HCT116 (cell line): Measurements from ENCODE around the gene WNK1. TPM values are rescaled to one million over a fixed set of nuclear protein-coding genes. Genes with fewer than 3 reads are reported as not detected.

ENCODE experiments used
- ATAC-seq: fragments of 200-7000 bp; cut with Tn5 transposase; 2 replicates; pipeline ENCODE4 v1.9.1; 2020; ENCODE audit warnings: mild to moderate bottlenecking, moderate library complexity
- BruUV-seq: library from RNA; stranded (reverse); fragments of 400-500 nt; replicated peaks from 2 replicates; lab custom pipeline; 2021; lab: Mats Ljungman, UMichigan
- CTCF ChIA-PET: fragments of 300-600 bp; sonication (Branson Sonifier 250); formaldehyde crosslinking; loops from one replicate; lab custom pipeline; 2021; ENCODE audit warnings: antibody characterized with exemption; lab: Charles Lee
- POLR2A ChIA-PET: fragments of 300-600, 350-600 bp; sonication (Branson Sonifier 250); formaldehyde crosslinking; loops from one replicate; lab custom pipeline; 2021; ENCODE audit warnings: antibody characterized with exemption; lab: Charles Lee
- RAD21 ChIA-PET, 2 experiments: fragments of 300-600 bp; sonication (Branson Sonifier 250); formaldehyde crosslinking; loops; one replicate each; lab custom pipeline; 2023; ENCODE audit warnings: low total read pairs in 2 of 2; ENCODE audit not compliant: uncharacterized antibody in 2 of 2, unreplicated experiment in 2 of 2, low non-redundant PET in 1 of 2; lab: Charles Lee
- DNase-seq: peaks from one replicate; pipeline ENCODE4 v3.0.0-alpha.2; 2010; ENCODE audit warnings: low read depth, low spot score
- H2AFZ ChIP-seq: fragments of 200-600 bp; shearing (Covaris generic), sonication (generic); 2 replicates; pipeline ENCODE4 v1.6.1; 2017; ENCODE audit warnings: low read depth, mixed run types, mixed read lengths, antibody characterized with exemption, low read length; ENCODE audit not compliant: poor library complexity, severe bottlenecking
- H3K27ac ChIP-seq: 2 replicates; pipeline ENCODE4 v1.5.1; 2012; ENCODE audit warnings: low read depth, low read length
- H3K27me3 ChIP-seq: fragments of 200-600 bp; sonication (generic); 2 replicates; pipeline ENCODE4 v1.6.1; 2016; ENCODE audit warnings: mixed run types, low read length, mixed read lengths; ENCODE audit not compliant: insufficient read depth
- H3K36me3 ChIP-seq, 2 experiments: fragments of 200-500 bp in 1 of 2; fragments of 200-600 bp in 1 of 2; sonication (Bioruptor generic) in 1 of 2; sonication (generic) in 1 of 2; 2 replicates each; pipeline versions ENCODE4 v1.5.1 to v1.6.1; 2014 to 2016; ENCODE audit warnings: low read length in 2 of 2, inconsistent platforms in 1 of 2, mixed read lengths in 1 of 2, mixed run types in 1 of 2; ENCODE audit not compliant: insufficient read depth in 2 of 2, control insufficient read depth in 1 of 2
- H3K4me1 ChIP-seq, 2 experiments: fragments of 200-600 bp in 1 of 2; sonication (generic) in 1 of 2; 2 replicates each; pipeline versions ENCODE4 v1.5.1 to v1.6.1; 2012 to 2017; ENCODE audit warnings: low read length in 2 of 2, inconsistent platforms in 1 of 2, mild to moderate bottlenecking in 1 of 2, mixed read lengths in 1 of 2, mixed run types in 1 of 2, moderate library complexity in 1 of 2; ENCODE audit not compliant: insufficient read depth in 2 of 2, control insufficient read depth in 1 of 2
- H3K4me2 ChIP-seq: fragments of 200-600 bp; sonication (generic); 2 replicates; pipeline ENCODE4 v1.6.1; 2017; ENCODE audit warnings: mixed run types, low read length, mixed read lengths
- H3K4me3 ChIP-seq, 2 experiments: fragments of 200-600 bp in 1 of 2; sonication (generic) in 1 of 2; replicated peaks in 1 of 2; 2 replicates each; pipeline ENCODE4 v1.5.1; 2011 to 2016; ENCODE audit warnings: low read length in 2 of 2, control low read depth in 1 of 2, low read depth in 1 of 2, mild to moderate bottlenecking in 1 of 2, mixed read lengths in 1 of 2, mixed run types in 1 of 2
- H3K79me2 ChIP-seq: fragments of 200-600 bp; sonication (generic); 2 replicates; pipeline ENCODE4 v1.6.1; 2017; ENCODE audit warnings: mild to moderate bottlenecking, mixed run types, low read length, moderate library complexity, mixed read lengths; ENCODE audit not compliant: insufficient read depth
- H3K9ac ChIP-seq: fragments of 200-600 bp; sonication (generic); 2 replicates; pipeline ENCODE4 v1.6.1; 2016; ENCODE audit warnings: low read length, mixed read lengths
- H3K9me2 ChIP-seq: fragments of 200-600 bp; sonication (generic), shearing (Covaris generic); 2 replicates; pipeline ENCODE4 v1.6.1; 2017; ENCODE audit warnings: mixed run types, mild to moderate bottlenecking, moderate library complexity; ENCODE audit not compliant: insufficient read depth
- H3K9me3 ChIP-seq, 2 experiments: fragments of 200-500 bp in 1 of 2; fragments of 200-600 bp in 1 of 2; sonication (Bioruptor generic) in 1 of 2; sonication (generic) in 1 of 2; 2 replicates each; pipeline ENCODE4 v1.6.1; 2014 to 2017; ENCODE audit warnings: low read length in 2 of 2, mixed read lengths in 2 of 2, inconsistent platforms in 1 of 2, low read depth in 1 of 2, mild to moderate bottlenecking in 1 of 2, mixed run types in 1 of 2, moderate library complexity in 1 of 2; ENCODE audit not compliant: control insufficient read depth in 1 of 2, insufficient read depth in 1 of 2
- H4K20me1 ChIP-seq: fragments of 200-600 bp; sonication (generic), shearing (Covaris generic); 2 replicates; pipeline ENCODE4 v1.6.1; 2017; ENCODE audit warnings: mixed run types, mild to moderate bottlenecking, moderate library complexity; ENCODE audit not compliant: insufficient read depth
- CBX3 ChIP-seq: IDR thresholded peaks from 2 replicates; pipeline ENCODE4 v1.6.1; 2012; ENCODE audit warnings: low read depth
- CEBPB ChIP-seq: IDR thresholded peaks from 2 replicates; pipeline ENCODE4 v1.6.1; 2012; ENCODE audit warnings: low read depth
- EGR1 ChIP-seq: IDR thresholded peaks from 2 replicates; pipeline ENCODE4 v1.6.1; 2012; ENCODE audit warnings: low read depth
- ELF1 ChIP-seq: IDR thresholded peaks from 2 replicates; pipeline ENCODE4 v1.6.1; 2012; ENCODE audit warnings: low read depth, borderline replicate concordance
- EZH2phosphoT487 ChIP-seq: fragments of 200-600 bp; IDR thresholded peaks from 2 replicates; pipeline ENCODE4 v1.6.1; 2018; ENCODE audit warnings: antibody characterized with exemption, borderline replicate concordance
- FOSL1 ChIP-seq: IDR thresholded peaks from 2 replicates; pipeline ENCODE4 v1.6.1; 2012; ENCODE audit warnings: low read depth
- POLR2A ChIP-seq: IDR thresholded peaks from 2 replicates; pipeline ENCODE4 v1.7.0; 2011; ENCODE audit warnings: borderline replicate concordance; ENCODE audit not compliant: insufficient read depth, insufficient read length; ENCODE audit errors: extremely low read depth
- POLR2AphosphoS5 ChIP-seq: IDR thresholded peaks from 2 replicates; pipeline ENCODE4 v1.6.1; 2011; ENCODE audit warnings: mild to moderate bottlenecking, low read depth, low read length, moderate library complexity
- RAD21 ChIP-seq: IDR thresholded peaks from 2 replicates; pipeline ENCODE4 v1.6.1; 2012; ENCODE audit warnings: low read depth, mild to moderate bottlenecking
- SRF ChIP-seq: IDR thresholded peaks from 2 replicates; pipeline ENCODE4 v1.6.1; 2012; ENCODE audit warnings: low read depth
- TCF7L2 ChIP-seq: IDR thresholded peaks from 2 replicates; pipeline ENCODE4 v1.7.0; 2011; ENCODE audit warnings: borderline replicate concordance, inconsistent platforms; ENCODE audit not compliant: insufficient read depth, insufficient read length; ENCODE audit errors: extremely low read depth
- YY1 ChIP-seq: IDR thresholded peaks from 2 replicates; pipeline ENCODE4 v1.6.1; 2011; ENCODE audit warnings: low read length, low read depth, moderate library complexity, mild to moderate bottlenecking; ENCODE audit not compliant: insufficient replicate concordance; ENCODE audit errors: extremely low read depth
- ZBTB33 ChIP-seq: IDR thresholded peaks from 2 replicates; pipeline ENCODE4 v1.6.1; 2011; ENCODE audit warnings: mild to moderate bottlenecking, low read length, moderate library complexity; ENCODE audit not compliant: insufficient replicate concordance; ENCODE audit errors: extremely low read depth
- ZFX ChIP-seq: fragments of 450-650 bp; IDR thresholded peaks from 2 replicates; pipeline ENCODE4 v1.6.1; 2017
- intact Hi-C: fragments of 100-400 bp; cut with micrococcal nuclease; formaldehyde crosslinking; loops from 2 replicates; pipeline ENCODE4 v1.10.0; 2022
- total RNA-seq: library from RNA; stranded (reverse); gene quantifications from one replicate; pipeline ENCODE4 v1.2.1, GENCODE V29; 2021; ENCODE audit not compliant: unreplicated experiment
- TF ChIP-seq, protein P1 (sequence below): IDR thresholded peaks from 2 replicates; pipeline ENCODE4 v1.6.1; 2012
- TF ChIP-seq, protein P2 (sequence below): IDR thresholded peaks from 2 replicates; pipeline ENCODE4 v1.6.1; 2012; ENCODE audit warnings: low read depth

WNK1 gene
- total RNA-seq, 1 experiment from 2014 or later, result 81.0 TPM

DNA sequence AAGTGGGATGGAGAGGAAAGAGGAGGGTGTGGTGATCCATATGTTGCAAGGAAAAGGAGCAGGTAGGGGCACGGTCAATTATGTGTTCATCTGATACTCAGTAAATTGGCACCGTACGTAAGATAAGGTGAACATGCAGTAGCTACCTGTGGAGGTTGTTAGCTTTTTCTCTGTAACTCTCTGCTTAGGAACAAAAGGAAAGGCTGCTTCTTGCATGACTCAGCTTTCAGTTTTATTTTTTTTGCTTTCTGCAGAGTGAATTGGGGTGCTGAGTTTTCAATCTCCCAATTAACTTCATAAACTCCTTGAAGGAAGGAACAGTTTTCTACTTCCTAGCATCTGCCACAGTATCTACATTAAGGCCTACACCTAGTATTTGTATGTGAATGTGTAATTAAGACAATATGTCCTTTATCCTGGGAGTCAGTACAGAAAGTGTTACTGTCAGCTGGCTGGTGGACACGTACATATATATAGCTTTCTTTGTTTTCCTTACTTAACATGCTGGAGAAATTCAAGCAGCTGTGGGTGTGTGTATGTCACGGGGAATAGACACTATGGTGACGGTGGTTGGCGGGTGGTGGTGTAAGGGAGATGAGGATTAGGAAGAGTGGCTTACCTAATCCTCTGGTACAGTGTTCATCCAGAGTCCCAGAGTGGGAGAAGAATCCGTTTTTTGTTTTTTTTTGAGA is 40.1 kb upstream of the WNK1 start (continued):
- TF ChIP-seq ZBTB33 (no peak), ELF1 (no peak), FOSL1 (no peak), SRF (no peak), TCF7L2 (no peak), EZH2phosphoT487 (no peak), CEBPB (no peak), POLR2AphosphoS5 (no peak), RAD21 (no peak), EGR1 (no peak), ZFX (no peak), POLR2A (no peak), CBX3 (no peak)
- TF ChIP-seq, protein P1, sequence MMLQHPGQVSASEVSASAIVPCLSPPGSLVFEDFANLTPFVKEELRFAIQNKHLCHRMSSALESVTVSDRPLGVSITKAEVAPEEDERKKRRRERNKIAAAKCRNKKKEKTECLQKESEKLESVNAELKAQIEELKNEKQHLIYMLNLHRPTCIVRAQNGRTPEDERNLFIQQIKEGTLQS, result no peak
- TF ChIP-seq, all 23 proteins: peak for 0

DNA sequence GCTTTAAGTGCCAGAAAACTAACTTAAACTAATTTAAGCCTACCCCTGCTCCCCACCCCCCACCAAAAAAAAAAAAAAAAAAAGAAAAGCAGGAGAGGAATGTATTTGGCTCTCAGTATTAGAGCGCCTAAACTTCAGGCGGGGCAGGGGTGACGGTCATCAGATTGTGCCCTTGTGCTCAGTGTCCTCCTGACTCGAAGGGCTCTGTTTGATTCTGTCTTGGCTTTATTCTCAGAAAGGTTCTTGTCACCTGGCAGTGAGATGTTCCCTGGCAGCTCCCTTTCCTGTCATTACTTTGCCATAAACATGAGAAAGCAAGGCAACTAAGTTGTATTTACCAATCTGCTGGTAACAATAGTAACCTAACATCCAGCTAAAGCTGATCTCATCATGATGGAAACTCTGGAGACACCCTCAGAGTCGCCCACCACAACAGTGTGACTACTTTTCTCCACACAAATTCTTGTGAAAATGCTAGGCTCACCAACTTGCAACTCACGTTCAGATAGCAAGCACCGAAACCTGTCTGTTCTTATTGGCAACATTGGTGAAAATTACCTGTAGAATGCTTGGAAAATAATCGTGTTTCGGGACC is 39.0 kb upstream of the WNK1 start:
- Histone ChIP-seq H3K4me3 (no peak overlapping the region), H3K9ac (no peak overlapping the region), H3K36me3 (no peaks in the 10 kb centered on the region), H3K9me2 (no peaks in the 10 kb centered on the region), H3K4me2 (no peak overlapping the region), H4K20me1 (no peaks in the 10 kb centered on the region), H2AFZ (no peak overlapping the region), H3K4me1 (peaks cover 0 to 5% of the 10 kb centered on the region in 2 experiments; a peak in 1 of 4 replicates), H3K79me2 (no peaks in the 10 kb centered on the region), H3K27me3 (no peaks in the 10 kb centered on the region), H3K9me3 (no peaks in the 10 kb centered on the region), H3K27ac (no peak overlapping the region)
- no peak for ATAC-seq
- DNase-seq, result no peak
- no TSS peak for BruUV-seq
- RAD21 ChIA-PET, result no interaction called here
- intact Hi-C loops, result no loop called here
- POLR2A ChIA-PET, result no interaction called here
- CTCF ChIA-PET, result no interaction called here
- TF ChIP-seq, protein P2, sequence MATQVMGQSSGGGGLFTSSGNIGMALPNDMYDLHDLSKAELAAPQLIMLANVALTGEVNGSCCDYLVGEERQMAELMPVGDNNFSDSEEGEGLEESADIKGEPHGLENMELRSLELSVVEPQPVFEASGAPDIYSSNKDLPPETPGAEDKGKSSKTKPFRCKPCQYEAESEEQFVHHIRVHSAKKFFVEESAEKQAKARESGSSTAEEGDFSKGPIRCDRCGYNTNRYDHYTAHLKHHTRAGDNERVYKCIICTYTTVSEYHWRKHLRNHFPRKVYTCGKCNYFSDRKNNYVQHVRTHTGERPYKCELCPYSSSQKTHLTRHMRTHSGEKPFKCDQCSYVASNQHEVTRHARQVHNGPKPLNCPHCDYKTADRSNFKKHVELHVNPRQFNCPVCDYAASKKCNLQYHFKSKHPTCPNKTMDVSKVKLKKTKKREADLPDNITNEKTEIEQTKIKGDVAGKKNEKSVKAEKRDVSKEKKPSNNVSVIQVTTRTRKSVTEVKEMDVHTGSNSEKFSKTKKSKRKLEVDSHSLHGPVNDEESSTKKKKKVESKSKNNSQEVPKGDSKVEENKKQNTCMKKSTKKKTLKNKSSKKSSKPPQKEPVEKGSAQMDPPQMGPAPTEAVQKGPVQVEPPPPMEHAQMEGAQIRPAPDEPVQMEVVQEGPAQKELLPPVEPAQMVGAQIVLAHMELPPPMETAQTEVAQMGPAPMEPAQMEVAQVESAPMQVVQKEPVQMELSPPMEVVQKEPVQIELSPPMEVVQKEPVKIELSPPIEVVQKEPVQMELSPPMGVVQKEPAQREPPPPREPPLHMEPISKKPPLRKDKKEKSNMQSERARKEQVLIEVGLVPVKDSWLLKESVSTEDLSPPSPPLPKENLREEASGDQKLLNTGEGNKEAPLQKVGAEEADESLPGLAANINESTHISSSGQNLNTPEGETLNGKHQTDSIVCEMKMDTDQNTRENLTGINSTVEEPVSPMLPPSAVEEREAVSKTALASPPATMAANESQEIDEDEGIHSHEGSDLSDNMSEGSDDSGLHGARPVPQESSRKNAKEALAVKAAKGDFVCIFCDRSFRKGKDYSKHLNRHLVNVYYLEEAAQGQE, result no peak
- no peak for TF ChIP-seq ZFX
- no peak for TF ChIP-seq ZBTB33
- TF ChIP-seq FOSL1, result no peak
- no peak for TF ChIP-seq CEBPB
- TF ChIP-seq YY1, result no peak
- TF ChIP-seq SRF, result no peak
- TF ChIP-seq, protein P1, result no peak
